Measurements from ENCODE around the gene LHPP. TPM values are rescaled to one million over a fixed set of nuclear protein-coding genes. Genes with fewer than 3 reads are reported as not detected.

The LHPP gene
- total RNA-seq, 1 donor from 2014 or later = 24.5 TPM

GRCh38 chr10:124505279-124505678 lies 43.7 kb downstream of the LHPP start:
- H3K4me1 ChIP-seq = no peaks in the 10 kb centered on the region
- H3K4me2 ChIP-seq = no peak overlapping the region
- peaks cover 7% of the 10 kb centered on the region for H3K36me3 ChIP-seq
- no peaks in the 10 kb centered on the region for H3K27me3 ChIP-seq
- no peak overlapping the region for H3K4me3 Mint-ChIP-seq
- peaks cover 13% of the 10 kb centered on the region for H3K36me3 Mint-ChIP-seq
- H3K9ac ChIP-seq = no peak overlapping the region
- DNase-seq (ENCODE audit: low spot score) = no peak
- peaks cover 2% of the 10 kb centered on the region for H3K4me1 Mint-ChIP-seq
- H3K9me3 Mint-ChIP-seq = peaks cover 11% of the 10 kb centered on the region
- H3K27ac ChIP-seq = no peak overlapping the region
- peaks cover 8% of the 10 kb centered on the region for H3F3A ChIP-seq (ENCODE audit: low read depth)
- peaks cover 6% of the 10 kb centered on the region for H3K9me3 ChIP-seq (ENCODE audit: low read depth)
- TF ChIP-seq CTCF (IDR thresholded peaks at IDR 0.05) (no peak), EZH2phosphoT487 (IDR thresholded peaks at IDR 0.05) (no peak), EZH2 (IDR thresholded peaks at IDR 0.05) (no peak)
- H3K4me3 ChIP-seq = no peak overlapping the region
- H3K27ac Mint-ChIP-seq = no peak overlapping the region
- no peak overlapping the region for H2AFZ ChIP-seq (replicated peaks)
- H4K20me1 ChIP-seq (ENCODE audit: low read depth) = no peaks in the 10 kb centered on the region
- H3K79me2 ChIP-seq (ENCODE audit: low read depth) = no peaks in the 10 kb centered on the region
- H3K27me3 Mint-ChIP-seq (ENCODE audit: insufficient read depth, low read depth) = peaks cover 4% of the 10 kb centered on the region

- Mint-ChIP-seq H3K4me1 (peaks cover 4% of the 10 kb centered on the region), H3K27ac (no peak overlapping the region), H3K9me3 (peaks cover 2% of the 10 kb centered on the region), H3K27me3 (ENCODE audit: insufficient read depth, low read depth) (peaks cover 8% of the 10 kb centered on the region), H3K36me3 (peaks cover 4% of the 10 kb centered on the region), H3K4me3 (no peak overlapping the region)
- no peak overlapping the region for H3K4me2 ChIP-seq
- H3K4me3 ChIP-seq = no peak overlapping the region
- no peaks in the 10 kb centered on the region for H4K20me1 ChIP-seq (ENCODE audit: low read depth)
- peaks cover 8% of the 10 kb centered on the region for H3F3A ChIP-seq (ENCODE audit: low read depth)
- no peaks in the 10 kb centered on the region for H3K4me1 ChIP-seq
- H3K9ac ChIP-seq = no peak overlapping the region
- no peaks in the 10 kb centered on the region for H3K9me3 ChIP-seq (ENCODE audit: low read depth)
- H3K36me3 ChIP-seq = no peaks in the 10 kb centered on the region
- no peaks in the 10 kb centered on the region for H3K79me2 ChIP-seq (ENCODE audit: low read depth)
- no peak for TF ChIP-seq EZH2phosphoT487 (IDR thresholded peaks at IDR 0.05)
- no peak for TF ChIP-seq EZH2 (IDR thresholded peaks at IDR 0.05)
- TF ChIP-seq CTCF (IDR thresholded peaks at IDR 0.05) = no peak
- H3K27me3 ChIP-seq = no peaks in the 10 kb centered on the region
- H3K27ac ChIP-seq = no peak overlapping the region
- H2AFZ ChIP-seq (replicated peaks) = no peak overlapping the region
- DNase-seq (ENCODE audit: low spot score) = no peak
Measured at GRCh38 chr10:124508070-124508667, 46.5 kb downstream of the LHPP start.

GRCh38 chr10:124508907-124509454 lies 47.4 kb downstream of the LHPP start:
- Histone ChIP-seq H2AFZ (replicated peaks) (no peak overlapping the region), H3F3A (ENCODE audit: low read depth) (peaks cover 8% of the 10 kb centered on the region), H3K27me3 (no peaks in the 10 kb centered on the region), H3K4me1 (no peaks in the 10 kb centered on the region), H3K4me2 (no peak overlapping the region), H3K9ac (no peak overlapping the region), H3K9me3 (ENCODE audit: low read depth) (no peaks in the 10 kb centered on the region), H4K20me1 (ENCODE audit: low read depth) (no peaks in the 10 kb centered on the region), H3K36me3 (no peaks in the 10 kb centered on the region), H3K79me2 (ENCODE audit: low read depth) (no peaks in the 10 kb centered on the region), H3K27ac (no peak overlapping the region), H3K4me3 (no peak overlapping the region)
- Mint-ChIP-seq H3K4me3 (no peak overlapping the region), H3K4me1 (peaks cover 4% of the 10 kb centered on the region), H3K9me3 (peaks cover 2% of the 10 kb centered on the region), H3K27me3 (ENCODE audit: insufficient read depth, low read depth) (peaks cover 9% of the 10 kb centered on the region), H3K36me3 (peaks cover 4% of the 10 kb centered on the region), H3K27ac (no peak overlapping the region)
- no peak for TF ChIP-seq EZH2 (IDR thresholded peaks at IDR 0.05)
- TF ChIP-seq EZH2phosphoT487 (IDR thresholded peaks at IDR 0.05) = no peak
- TF ChIP-seq CTCF (IDR thresholded peaks at IDR 0.05) = no peak
- DNase-seq (ENCODE audit: low spot score) = no peak

Data from neural progenitor cell (in vitro differentiated cells).